Pancreas (tissue), 10 donors: ENCODE measurements around the gene MYO6. TPM values are rescaled to one million over a fixed set of nuclear protein-coding genes. Genes with fewer than 3 reads are reported as not detected.
A peak's percentile ranks its signal among the peaks of the same experiment; 100 is the strongest.

Experiments
- ATAC-seq, 4 donors: fragments of 200-7000 bp; cut with Tn5 transposase; one replicate each; pipeline versions ENCODE4 v1.8.0 to v1.9.1; 2020; ENCODE audit warnings: mild to moderate bottlenecking in 4 of 4, moderate library complexity in 4 of 4
- DNase-seq, 6 donors: peaks; one replicate each; pipeline ENCODE4 v3.0.0-alpha.2; 2020
- FAIRE-seq: peaks from 2 replicates; lab custom pipeline; 2012; peaks lifted over from hg19 to GRCh38; lab: Jason Lieb, UNC
- H3K27ac ChIP-seq, 4 donors: fragments of 200-600 bp; sonication (generic); 1 replicate in 3 of 4; 2 replicates in 1 of 4; pipeline versions ENCODE4 v1.5.0 to v1.8.0; 2020
- H3K27me3 ChIP-seq, 4 donors: fragments of 200-600 bp; one replicate each; pipeline ENCODE4 v1.8.0; 2021
- H3K36me3 ChIP-seq, 3 donors: fragments of 200-600 bp; sonication (generic) in 1 of 3; one replicate each; pipeline versions ENCODE4 v1.5.0 to v1.8.0; 2020 to 2021
- H3K4me1 ChIP-seq, 3 donors: fragments of 200-600 bp; one replicate each; pipeline ENCODE4 v1.8.0; 2021
- H3K4me3 ChIP-seq, 4 donors: fragments of 200-600 bp; sonication (generic) in 2 of 4; one replicate each; pipeline versions ENCODE4 v1.5.0 to v1.8.0; 2020 to 2021
- H3K9me3 ChIP-seq, 4 donors: fragments of 200-600 bp; one replicate each; pipeline ENCODE4 v1.8.0; 2021
- CTCF ChIP-seq, 4 donors: fragments of 200-600 bp; sonication (generic) in 3 of 4; IDR thresholded peaks; one replicate each; pipeline versions ENCODE4 v1.5.0 to v1.8.0; 2021; ENCODE audit warnings: antibody characterized with exemption in 4 of 4
- WGBS, 2 donors: extraction: QIAGEN DNeasy Blood & Tissue Kit; methylation state at CpG; one replicate each; pipeline ENCODE4 v1.1.7; 2013; 5-methylcytosine and 5-hydroxymethylcytosine counted together
- intact Hi-C, 3 donors: fragments of 100-400 bp; cut with DNase I; formaldehyde crosslinking; loops; one replicate each; pipeline versions ENCODE4 v1.11.1 to v1.14.2; 2022
- polyA plus RNA-seq, 2 donors: library from polyadenylated mRNA; stranded (reverse); fragments of 200-250 nt; gene quantifications; one replicate each; pipeline ENCODE4 v1.2.3, GENCODE V29; 2013
- total RNA-seq, 6 donors: library from RNA; stranded (reverse); fragmentation: NEBNext Ultra II Directional in 4 of 6; extraction: Animal tissue kit (Norgen Biotek cat#: 25700) in 4 of 6; gene quantifications; one replicate each; pipeline versions ENCODE4 v1.2.1 to v1.2.4, GENCODE V29; 2021 to 2023
- donor health status: healthy with polysubstance abuse.
- donor health status: DM: no; HTN: no; CAD: no; lungs with moderate emphysema.
- donor health status: DM: no; HTN: no; CAD: no.
- donor health status: control.
- donor health status: control.
- donor health status: Bipolar disorder and iron deficiency.
- donor health status: DM: yes; HTN: yes; CAD: no.
- donor health status: DM: no; HTN: no; CAD: no.
- donor health status: DM: no; HTN: no; CAD: no.
- donor health status: DM: yes; HTN: yes; CAD: no.

MYO6 gene
- total and polyA plus RNA-seq, 8 donors: 16.4 to 47.6 (median 19.6) TPM

GRCh38 chr6:75931011-75931680 lies 182.1 kb downstream of the MYO6 start:
- no peak for DNase-seq
- no peak for TF ChIP-seq CTCF (IDR thresholded peaks at IDR 0.05)
- Histone ChIP-seq H3K9me3 (no peaks in the 10 kb centered on the region), H3K36me3 (no peaks in the 10 kb centered on the region), H3K27ac (no peak overlapping the region), H3K4me3 (no peak overlapping the region), H3K27me3 (no peaks in the 10 kb centered on the region), H3K4me1 (no peaks in the 10 kb centered on the region)
- FAIRE-seq: no peak
- intact Hi-C loops: loop anchor here in 1 of 3 donors (10.0 kb wide), 1 partner anchor 424 kb away; no protein-coding TSS in a partner anchor
- ATAC-seq: no peak
- 80 to 83% methylated on average over 11 of the region's 11 CpGs for WGBS, 2 donors

- no peak overlapping the region for H3K27ac ChIP-seq
- no peaks in the 10 kb centered on the region for H3K27me3 ChIP-seq
- H3K4me1 ChIP-seq: peaks cover 0 to under 1% (median 0%) of the 10 kb centered on the region in 3 donors
- H3K4me3 ChIP-seq: no peak overlapping the region
- TF ChIP-seq CTCF (IDR thresholded peaks at IDR 0.05): peak; percentile 31 to 53 (median 53)
- 17 to 20% methylated on average over 5 of the region's 5 CpGs for WGBS, 2 donors
- peak; percentile 64 to 81 (median 77) for ATAC-seq
- peak in 5 of 6 donors; percentile 33 to 65 (median 51) for DNase-seq
- no peaks in the 10 kb centered on the region for H3K9me3 ChIP-seq
- H3K36me3 ChIP-seq: no peaks in the 10 kb centered on the region
- FAIRE-seq: no peak
- intact Hi-C loops: loop anchor here in 1 of 3 donors (10.0 kb wide), 1 partner anchor 423 kb away; no protein-coding TSS in a partner anchor
Measured at GRCh38 chr6:75932067-75932466, 183.0 kb downstream of the MYO6 start.

- Histone ChIP-seq H3K4me1 (peaks cover 0 to 5% (median 0%) of the 10 kb centered on the region in 3 donors), H3K27ac (no peak overlapping the region), H3K27me3 (no peaks in the 10 kb centered on the region), H3K4me3 (no peak overlapping the region), H3K9me3 (no peaks in the 10 kb centered on the region), H3K36me3 (no peaks in the 10 kb centered on the region)
- FAIRE-seq (no peak), ATAC-seq (no peak), DNase-seq (no peak)
- WGBS, 2 donors: 71 to 80% methylated on average over 7 of the region's 7 CpGs
- no peak for TF ChIP-seq CTCF (IDR thresholded peaks at IDR 0.05)
- intact Hi-C loops: loop anchor here in 1 of 3 donors (10.0 kb wide), 1 partner anchor 421 kb away; no protein-coding TSS in a partner anchor
Measured at GRCh38 chr6:75933387-75933975, 184.4 kb downstream of the MYO6 start.

- no peaks in the 10 kb centered on the region for H3K9me3 ChIP-seq
- FAIRE-seq (no peak), ATAC-seq (peak; percentile 83 to 91 (median 88)), DNase-seq (peak; percentile 37 to 71 (median 51))
- peak overlapping the region in 3 of 4 donors; percentile 4 to 45 (median 15) for H3K4me3 ChIP-seq
- H3K36me3 ChIP-seq: no peaks in the 10 kb centered on the region
- no peaks in the 10 kb centered on the region for H3K27me3 ChIP-seq
- intact Hi-C loops: loop anchor here in 1 of 3 donors (10.0 kb wide), 1 partner anchor 420 kb away; no protein-coding TSS in a partner anchor
- peaks cover 0 to 5% (median 0%) of the 10 kb centered on the region in 3 donors for H3K4me1 ChIP-seq
- TF ChIP-seq CTCF (IDR thresholded peaks at IDR 0.05): peak; percentile 44 to 69 (median 55)
- no peak overlapping the region for H3K27ac ChIP-seq
- WGBS, 2 donors: 5 to 7% methylated on average over 32 of the region's 32 CpGs
Measured at GRCh38 chr6:75934643-75935472, 185.8 kb downstream of the MYO6 start.
